Measurements from ENCODE around the gene TTYH3.

GRCh38 chr7:2605608-2606538 lies 25.9 kb upstream of the TTYH3 start:
- TF ChIP-seq CTCF (IDR thresholded peaks at IDR 0.05): no peak
- no peak for TF ChIP-seq POLR2A (IDR thresholded peaks at IDR 0.05)
